Measurements from ENCODE around the gene CFHR3. TPM values are rescaled to one million over a fixed set of nuclear protein-coding genes. Genes with fewer than 3 reads are reported as not detected.

CFHR3 gene
- 3.4 and 3.9 TPM in 2 replicates for polyA plus RNA-seq (2011; rRNA removed)
- polyA plus RNA-seq (2012; cell fraction: cytosol; rRNA removed), result 0.18 and 0.21 TPM in 2 replicates
- 0.10 and 0.16 TPM in 2 replicates for polyA plus RNA-seq (2012; cell fraction: nucleus; rRNA removed)
- polyA plus RNA-seq (2017; fragmentation: RNase III; extraction: RNeasy Plus Mini Kit Qiagen cat#74134 plus additional on column Dnase treatment), result 0.23 to 0.47 TPM (median 0.47 TPM) in 3 replicates
- polyA minus RNA-seq (2011; rRNA and poly(A)+ RNA removed), result 0.29 and 0.34 TPM in 2 replicates

DNA sequence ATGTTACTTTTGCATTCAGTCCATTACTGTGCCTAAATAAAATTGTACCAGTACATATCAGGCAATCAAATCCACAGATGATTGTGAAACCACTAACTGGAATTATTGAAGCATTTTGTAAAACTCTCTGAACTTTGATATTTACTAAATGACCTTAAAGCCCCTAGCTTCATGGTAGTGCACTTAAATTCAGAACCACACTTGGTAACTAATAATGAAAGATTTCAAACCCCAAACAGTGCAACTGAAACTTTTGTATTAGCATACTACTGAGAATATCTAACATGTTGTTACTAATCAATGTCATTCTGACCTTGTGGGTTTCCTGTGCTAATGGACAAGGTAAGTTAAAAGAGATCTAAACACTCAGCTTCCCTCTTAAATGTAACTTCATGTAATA is at the start of gene CFHR3:
Gene CFHR3 (plus strand): TSS at position 238 of the 400 bp plus-strand sequence. CDS start 47 bp downstream, at position 285.
- ATAC-seq (no peak), DNase-seq (ENCODE audit: low read depth in 1 of 2, low spot score in 1 of 2) (no peak), FAIRE-seq (no peak)
- POLR2A ChIA-PET, result no interaction called here
- CTCF ChIA-PET, result no interaction called here
- H3K4me1 ChIP-seq, result no peaks in the 10 kb centered on the region
- no peak within 1 kb of the TSS for H3K27ac ChIP-seq
- TF ChIP-seq NFE2L2 (conservative IDR thresholded peaks at IDR 0.05; ENCODE audit: low read length) (no peak), GATA3 (IDR thresholded peaks at IDR 0.05; ENCODE audit: borderline replicate concordance) (no peak), MAZ (IDR thresholded peaks at IDR 0.05; ENCODE audit: borderline replicate concordance, low read depth, low read length) (no peak), HEYL (CRISPR knock-in tag; IDR thresholded peaks at IDR 0.05) (no peak), POLR2AphosphoS2 (conservative IDR thresholded peaks at IDR 0.05; ENCODE audit: low read length) (no peak), HOXB13 (CRISPR knock-in tag; IDR thresholded peaks at IDR 0.05; ENCODE audit: low read depth) (no peak), RFX5 (IDR thresholded peaks at IDR 0.05) (no peak), CBX2 (IDR thresholded peaks at IDR 0.05; ENCODE audit: borderline replicate concordance, low read depth) (no peak)
- TF ChIP-seq, protein P1, sequence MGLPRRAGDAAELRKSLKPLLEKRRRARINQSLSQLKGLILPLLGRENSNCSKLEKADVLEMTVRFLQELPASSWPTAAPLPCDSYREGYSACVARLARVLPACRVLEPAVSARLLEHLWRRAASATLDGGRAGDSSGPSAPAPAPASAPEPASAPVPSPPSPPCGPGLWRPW (IDR thresholded peaks at IDR 0.05), result no peak
- TF ChIP-seq, protein P2, sequence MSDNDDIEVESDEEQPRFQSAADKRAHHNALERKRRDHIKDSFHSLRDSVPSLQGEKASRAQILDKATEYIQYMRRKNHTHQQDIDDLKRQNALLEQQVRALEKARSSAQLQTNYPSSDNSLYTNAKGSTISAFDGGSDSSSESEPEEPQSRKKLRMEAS (IDR thresholded peaks at IDR 0.05), result no peak
- H3K9me3 ChIP-seq, result no peaks in the 10 kb centered on the region
- no peak within 1 kb of the TSS for H3K4me3 ChIP-seq
- H3K4me2 ChIP-seq, result no peak within 1 kb of the TSS

DNA sequence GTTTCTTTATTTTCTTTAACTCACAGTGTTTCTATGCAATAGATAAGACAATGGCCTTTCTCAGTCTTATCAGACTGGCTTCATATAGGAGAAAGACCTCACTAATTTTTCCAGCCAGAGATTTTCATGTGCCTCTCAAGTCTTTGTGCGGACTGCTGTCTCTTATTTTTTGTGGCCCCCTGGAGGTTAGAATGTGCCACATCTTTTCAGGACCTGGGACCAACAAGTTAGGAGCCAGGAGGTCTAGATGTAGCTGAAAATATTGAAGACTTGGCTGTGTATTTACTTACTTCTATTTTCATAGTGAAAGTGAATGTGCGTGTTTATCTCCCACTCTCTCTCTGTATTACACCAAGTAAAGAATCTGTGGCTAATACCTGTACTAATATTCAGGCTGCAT is 42.1 kb upstream of the CFHR3 start:
- H3K27ac ChIP-seq, result no peak overlapping the region
- ChIA-PET CTCF (no interaction called here), POLR2A (no interaction called here)
- no peak overlapping the region for H3K4me2 ChIP-seq
- no peak for DNase-seq (ENCODE audit: low read depth in 1 of 2, low spot score in 1 of 2)
- no peak for ATAC-seq
- no peak overlapping the region for H3K4me3 ChIP-seq
- H3K4me1 ChIP-seq, result no peaks in the 10 kb centered on the region
- WGBS (ENCODE audit: missing lambda C conversion rate), result 91% methylated on average over 2 of the region's 2 CpGs
- TF ChIP-seq HOXA7 (CRISPR knock-in tag; IDR thresholded peaks at IDR 0.05) (no peak), FOSL2 (IDR thresholded peaks at IDR 0.05) (no peak), FOSL2 (CRISPR knock-in tag; IDR thresholded peaks at IDR 0.05) (no peak), EP300 (IDR thresholded peaks at IDR 0.05) (no peak), RCOR1 (IDR thresholded peaks at IDR 0.05; ENCODE audit: low read depth, low read length) (no peak), BHLHE40 (IDR thresholded peaks at IDR 0.05; ENCODE audit: low read depth, low read length) (no peak), POLR2A (IDR thresholded peaks at IDR 0.05; ENCODE audit: low read length) (no peak), CHD4 (IDR thresholded peaks at IDR 0.05; ENCODE audit: borderline replicate concordance) (no peak), PHF8 (IDR thresholded peaks at IDR 0.05; ENCODE audit: borderline replicate concordance, low read depth) (no peak), KDM5A (IDR thresholded peaks at IDR 0.05) (no peak), MYC (IDR thresholded peaks at IDR 0.05; ENCODE audit: borderline replicate concordance, low read length) (no peak), POLR2AphosphoS2 (conservative IDR thresholded peaks at IDR 0.05; ENCODE audit: low read length) (no peak), ZFP36 (IDR thresholded peaks at IDR 0.05; ENCODE audit: borderline replicate concordance, partially characterized antibody) (no peak), HEYL (CRISPR knock-in tag; IDR thresholded peaks at IDR 0.05) (no peak), NR3C1 (IDR thresholded peaks at IDR 0.05) (no peak)
- TF ChIP-seq, protein P3, sequence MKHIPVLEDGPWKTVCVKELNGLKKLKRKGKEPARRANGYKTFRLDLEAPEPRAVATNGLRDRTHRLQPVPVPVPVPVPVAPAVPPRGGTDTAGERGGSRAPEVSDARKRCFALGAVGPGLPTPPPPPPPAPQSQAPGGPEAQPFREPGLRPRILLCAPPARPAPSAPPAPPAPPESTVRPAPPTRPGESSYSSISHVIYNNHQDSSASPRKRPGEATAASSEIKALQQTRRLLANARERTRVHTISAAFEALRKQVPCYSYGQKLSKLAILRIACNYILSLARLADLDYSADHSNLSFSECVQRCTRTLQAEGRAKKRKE (CRISPR knock-in tag; IDR thresholded peaks at IDR 0.05; ENCODE audit: low read depth), result no peak
- FAIRE-seq, result no peak
- no peaks in the 10 kb centered on the region for H3K9me3 ChIP-seq
